Measurements from ENCODE around the gene TMEFF2.

The TMEFF2 gene

DNA sequence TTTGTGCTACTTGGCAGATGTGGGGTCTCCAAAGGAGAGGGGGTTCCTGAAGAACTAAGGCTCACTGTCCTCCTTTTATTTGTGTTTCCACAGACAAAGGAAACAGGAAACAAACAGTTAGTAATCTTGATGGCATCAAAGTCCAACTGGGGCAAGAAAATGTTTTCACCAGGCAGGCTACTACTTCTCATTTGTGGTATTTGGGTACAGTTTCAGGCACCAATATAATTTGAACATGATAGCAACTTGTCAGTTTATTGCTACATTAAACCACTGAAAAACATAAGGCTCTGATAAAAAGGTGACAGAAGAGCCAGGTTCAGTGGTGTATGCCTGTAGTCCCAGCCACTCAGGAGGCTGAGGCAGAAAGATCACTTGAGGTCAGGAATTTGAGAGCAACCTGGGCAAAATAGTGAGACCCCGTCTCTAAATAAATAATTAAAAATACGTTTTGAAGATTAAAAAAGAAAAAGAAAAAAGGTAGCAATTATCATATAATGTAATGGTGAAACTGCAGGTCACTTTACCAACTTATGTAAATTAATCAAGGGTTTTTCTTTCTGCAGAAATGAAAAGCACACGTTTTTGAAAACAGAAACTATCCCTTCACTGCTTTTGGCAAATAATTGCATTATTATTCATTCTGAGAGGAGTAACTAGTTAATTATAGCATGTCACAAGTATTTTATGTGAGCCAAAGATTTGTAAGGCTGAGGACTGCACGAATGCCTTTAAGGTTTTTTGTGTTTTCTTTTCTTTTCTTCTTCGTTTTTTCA is 190.4 kb downstream of the TMEFF2 start:
- Mint-ChIP-seq H3K36me3 (ENCODE audit: low read depth) (no peaks in the 10 kb centered on the region), H3K4me1 (peaks cover 29% of the 10 kb centered on the region), H3K27me3 (ENCODE audit: low read depth) (no peaks in the 10 kb centered on the region), H3K27ac (no peak overlapping the region), H3K9me3 (no peaks in the 10 kb centered on the region), H3K4me3 (no peak overlapping the region)
- no peak for TF ChIP-seq CTCF (IDR thresholded peaks at IDR 0.05; ENCODE audit: unreplicated experiment in 3 of 3)

DNA sequence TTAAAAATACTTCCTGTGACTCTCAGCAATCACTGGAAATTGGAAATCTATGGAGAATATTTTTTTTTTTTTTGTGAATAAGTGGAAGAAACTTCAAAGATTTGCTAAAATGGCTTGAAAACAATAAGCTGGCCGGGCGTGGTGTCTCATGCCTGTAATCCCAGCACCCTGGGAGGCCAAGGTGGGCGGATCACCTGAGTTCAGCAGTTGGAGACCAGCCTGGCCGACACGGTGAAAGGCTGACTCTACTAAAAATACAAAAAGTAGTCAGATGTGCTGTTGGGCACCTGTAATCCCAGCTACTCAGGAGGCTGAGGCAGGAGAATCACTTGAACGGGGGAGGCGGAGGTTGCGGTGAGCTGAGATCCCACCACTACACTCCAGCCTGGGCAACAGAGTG is 192.3 kb downstream of the TMEFF2 start:
- no peak for TF ChIP-seq CTCF (IDR thresholded peaks at IDR 0.05; ENCODE audit: unreplicated experiment in 3 of 3)
- Mint-ChIP-seq H3K27me3 (ENCODE audit: low read depth) (no peaks in the 10 kb centered on the region), H3K4me1 (peaks cover 29% of the 10 kb centered on the region), H3K27ac (no peak overlapping the region), H3K9me3 (no peaks in the 10 kb centered on the region), H3K4me3 (no peak overlapping the region), H3K36me3 (ENCODE audit: low read depth) (no peaks in the 10 kb centered on the region)

GRCh38 chr2:192000196-192000980 is 194.3 kb downstream of the TMEFF2 start:
- Mint-ChIP-seq H3K9me3 (no peaks in the 10 kb centered on the region), H3K27ac (no peak overlapping the region), H3K36me3 (ENCODE audit: low read depth) (no peaks in the 10 kb centered on the region), H3K27me3 (ENCODE audit: low read depth) (no peaks in the 10 kb centered on the region), H3K4me3 (no peak overlapping the region), H3K4me1 (peaks cover 22% of the 10 kb centered on the region)
- TF ChIP-seq CTCF (IDR thresholded peaks at IDR 0.05; ENCODE audit: unreplicated experiment in 3 of 3): no peak

DNA sequence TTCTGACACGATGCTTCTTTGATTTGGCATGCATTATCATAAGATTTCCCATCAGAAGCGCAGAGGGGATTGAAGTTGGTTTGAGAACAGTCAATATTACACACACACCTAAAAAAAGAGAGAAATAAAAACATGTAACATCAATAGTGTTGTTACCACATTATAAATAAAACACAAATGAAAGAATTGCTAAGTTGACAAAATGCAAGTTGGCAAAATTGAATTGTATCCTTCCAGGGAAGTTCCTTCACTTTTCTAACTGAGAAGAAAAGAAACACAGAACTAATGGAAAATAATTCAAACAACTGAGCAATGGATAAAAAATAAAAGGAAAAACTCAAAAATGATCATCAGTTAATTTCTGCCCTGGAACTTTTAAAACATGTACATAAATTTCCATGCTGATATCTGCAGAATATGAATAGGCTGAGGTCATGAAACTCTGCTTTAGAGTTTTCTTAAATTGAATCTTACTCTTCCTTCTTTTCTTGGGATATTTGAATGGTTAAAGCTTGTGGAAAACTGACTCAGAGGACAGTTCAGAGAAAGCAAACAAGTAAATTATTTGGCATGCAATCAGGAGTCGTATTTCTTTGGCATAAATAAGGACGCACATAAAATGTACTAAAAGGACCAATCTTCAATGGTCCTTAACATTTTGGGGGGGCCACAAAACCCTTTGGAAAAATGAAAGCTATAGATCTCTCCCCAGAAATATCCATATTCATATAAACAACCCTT is 195.5 kb downstream of the TMEFF2 start:
- no peak overlapping the region for H3K4me3 Mint-ChIP-seq
- peak overlapping the region; percentile 1 to 41 (median 19) for H3K27ac Mint-ChIP-seq

DNA sequence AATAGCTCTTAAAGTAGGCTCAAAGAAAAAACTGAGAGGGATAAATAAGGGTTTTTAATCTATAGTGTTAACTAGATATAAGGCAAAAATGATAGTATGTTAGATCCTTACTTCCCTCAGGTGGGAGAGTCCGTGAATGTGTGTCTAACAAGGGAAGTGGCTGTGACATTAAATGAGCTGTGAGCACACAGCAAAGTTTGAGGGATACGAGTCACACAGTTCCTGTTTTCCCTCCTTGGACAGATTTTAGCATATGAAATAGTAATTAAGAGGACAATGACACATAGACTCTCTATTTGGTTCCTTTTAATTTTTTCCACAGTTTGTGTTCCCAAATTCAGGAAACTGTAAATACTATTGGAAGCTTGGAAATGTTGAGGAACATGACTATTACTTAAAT is 199.4 kb downstream of the TMEFF2 start:
- H3K36me3 Mint-ChIP-seq (ENCODE audit: low read depth): no peaks in the 10 kb centered on the region
- H3K9me3 Mint-ChIP-seq: no peaks in the 10 kb centered on the region
- H3K4me3 Mint-ChIP-seq: no peak overlapping the region
- TF ChIP-seq CTCF (IDR thresholded peaks at IDR 0.05; ENCODE audit: unreplicated experiment in 3 of 3): no peak
- H3K4me1 Mint-ChIP-seq: peaks cover 14% of the 10 kb centered on the region
- no peak overlapping the region for H3K27ac Mint-ChIP-seq
- H3K27me3 Mint-ChIP-seq (ENCODE audit: low read depth): no peaks in the 10 kb centered on the region

More for the DNA sequence above, 195.5 kb downstream of the TMEFF2 start:
- Mint-ChIP-seq H3K27me3 (ENCODE audit: low read depth) (no peaks in the 10 kb centered on the region), H3K9me3 (no peaks in the 10 kb centered on the region), H3K4me1 (peaks cover 14% of the 10 kb centered on the region), H3K36me3 (ENCODE audit: low read depth) (no peaks in the 10 kb centered on the region)
- no peak for TF ChIP-seq CTCF (IDR thresholded peaks at IDR 0.05; ENCODE audit: unreplicated experiment in 3 of 3)
